Hepatocyte (in vitro differentiated cells): ENCODE measurements around the gene TMED4. TPM values are rescaled to one million over a fixed set of nuclear protein-coding genes. Genes with fewer than 3 reads are reported as not detected.

Experiments used
- DNase-seq: peaks from one replicate; pipeline ENCODE4 v3.0.0-alpha.2; 2016; ENCODE audit warnings: low spot score
- H2AFZ ChIP-seq: fragments of 200-600 bp; sonication (generic); 2 replicates; pipeline ENCODE4 v1.6.0; 2016; ENCODE audit warnings: antibody characterized with exemption, mild to moderate bottlenecking
- H3K27ac ChIP-seq: fragments of 200-600 bp; sonication (generic); 2 replicates; pipeline ENCODE4 v1.5.1; 2016; ENCODE audit warnings: mild to moderate bottlenecking
- H3K27me3 ChIP-seq: fragments of 200-600 bp; sonication (generic); 2 replicates; pipeline ENCODE4 v1.6.1; 2016
- H3K36me3 ChIP-seq: fragments of 200-600 bp; sonication (generic); replicated peaks from 2 replicates; pipeline ENCODE4 v1.5.1; 2016; ENCODE audit warnings: low read depth; ENCODE audit not compliant: insufficient read depth
- H3K4me1 ChIP-seq: fragments of 200-600 bp; sonication (generic); 2 replicates; pipeline ENCODE4 v1.5.1; 2016; ENCODE audit warnings: mild to moderate bottlenecking, moderate library complexity; ENCODE audit not compliant: insufficient read depth
- H3K4me2 ChIP-seq: fragments of 200-600 bp; sonication (generic); 2 replicates; pipeline ENCODE4 v1.6.0; 2016
- H3K4me3 ChIP-seq: fragments of 200-600 bp; sonication (generic); 2 replicates; pipeline ENCODE4 v1.5.1; 2016; ENCODE audit warnings: mild to moderate bottlenecking
- H3K79me2 ChIP-seq: fragments of 200-600 bp; sonication (generic); 2 replicates; pipeline ENCODE4 v1.6.0; 2017; ENCODE audit warnings: mild to moderate bottlenecking
- H3K9me2 ChIP-seq: fragments of 200-600 bp; sonication (generic); replicated peaks from 2 replicates; pipeline ENCODE4 v1.6.0; 2017; ENCODE audit warnings: mild to moderate bottlenecking; ENCODE audit not compliant: insufficient read depth
- H3K9me3 ChIP-seq: fragments of 200-600 bp; sonication (generic); 2 replicates; pipeline ENCODE4 v1.5.1; 2016; ENCODE audit warnings: low read depth, mild to moderate bottlenecking
- H4K20me1 ChIP-seq: fragments of 200-600 bp; sonication (generic); 2 replicates; pipeline ENCODE4 v1.6.0; 2016; ENCODE audit warnings: mild to moderate bottlenecking; ENCODE audit not compliant: insufficient read depth, poor library complexity, severe bottlenecking
- EZH2 ChIP-seq: fragments of 200-600 bp; sonication (generic); IDR thresholded peaks from 2 replicates; pipeline ENCODE4 v1.6.1; 2016; ENCODE audit warnings: antibody characterized with exemption, mild to moderate bottlenecking, borderline replicate concordance
- EZH2phosphoT487 ChIP-seq: fragments of 200-600 bp; sonication (generic); IDR thresholded peaks from one replicate; pipeline ENCODE4 v1.6.1; 2018; ENCODE audit warnings: antibody characterized with exemption, mild to moderate bottlenecking, low read depth, moderate library complexity; ENCODE audit not compliant: unreplicated experiment, severe bottlenecking
- WGBS: methylation state at CpG from one replicate; pipeline ENCODE4 v1.1.6; 2016; ENCODE audit warnings: low lambda C conversion rate; ENCODE audit errors: missing lambda C conversion rate; 5-methylcytosine and 5-hydroxymethylcytosine counted together
- polyA plus RNA-seq: library from polyadenylated mRNA; unstranded; fragments of >200 nt; fragmentation: Nextera tagmentation; extraction: Ambion mirVana; gene quantifications from 2 replicates; pipeline ENCODE4 v1.2.1, GENCODE V29; 2016
- total RNA-seq: library from RNA; depleted of rRNA; stranded (reverse); fragments of >200 nt; gene quantifications from 2 replicates; pipeline ENCODE4 v1.2.3, GENCODE V29; 2014
- TF ChIP-seq, protein P1 (sequence below): fragments of 200-600 bp; sonication (generic); IDR thresholded peaks from 2 replicates; pipeline ENCODE4 v1.5.1; 2016; ENCODE audit warnings: antibody characterized with exemption, mild to moderate bottlenecking; ENCODE audit not compliant: poor library complexity

TMED4 gene
- total and polyA plus RNA-seq, 2 experiments from 2014 or later = 94.3 to 245 TPM

DNA sequence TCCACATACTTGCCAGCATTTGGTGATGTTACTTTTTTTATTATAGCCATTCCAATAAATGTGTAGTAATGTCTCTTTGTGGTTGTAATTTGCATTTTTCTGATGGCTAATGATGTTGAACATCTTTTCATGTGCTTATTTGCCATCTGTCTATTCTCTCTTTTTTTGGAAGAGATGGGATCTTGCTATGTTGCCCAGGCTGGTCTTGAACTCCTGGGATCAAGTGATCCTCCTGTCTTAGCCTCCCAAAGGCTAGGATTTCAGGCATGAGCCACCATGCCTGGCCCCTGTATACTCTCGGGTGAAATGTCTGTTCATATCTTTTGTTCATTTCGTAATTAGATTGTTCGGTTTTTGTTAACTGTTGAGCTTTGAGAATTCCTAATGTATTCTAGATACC is 27.8 kb upstream of the TMED4 start:
- WGBS = 89% methylated on average over 3 of the region's 3 CpGs
- no peak overlapping the region for H3K4me2 ChIP-seq
- no peaks in the 10 kb centered on the region for H3K9me3 ChIP-seq
- no peak overlapping the region for H3K27ac ChIP-seq
- H3K27me3 ChIP-seq = no peaks in the 10 kb centered on the region
- H3K4me3 ChIP-seq = no peak overlapping the region
- no peak overlapping the region for H2AFZ ChIP-seq
- no peaks in the 10 kb centered on the region for H3K36me3 ChIP-seq
- DNase-seq = no peak
- no peaks in the 10 kb centered on the region for H3K9me2 ChIP-seq
- peaks cover 16% of the 10 kb centered on the region for H4K20me1 ChIP-seq
- TF ChIP-seq, protein P1, sequence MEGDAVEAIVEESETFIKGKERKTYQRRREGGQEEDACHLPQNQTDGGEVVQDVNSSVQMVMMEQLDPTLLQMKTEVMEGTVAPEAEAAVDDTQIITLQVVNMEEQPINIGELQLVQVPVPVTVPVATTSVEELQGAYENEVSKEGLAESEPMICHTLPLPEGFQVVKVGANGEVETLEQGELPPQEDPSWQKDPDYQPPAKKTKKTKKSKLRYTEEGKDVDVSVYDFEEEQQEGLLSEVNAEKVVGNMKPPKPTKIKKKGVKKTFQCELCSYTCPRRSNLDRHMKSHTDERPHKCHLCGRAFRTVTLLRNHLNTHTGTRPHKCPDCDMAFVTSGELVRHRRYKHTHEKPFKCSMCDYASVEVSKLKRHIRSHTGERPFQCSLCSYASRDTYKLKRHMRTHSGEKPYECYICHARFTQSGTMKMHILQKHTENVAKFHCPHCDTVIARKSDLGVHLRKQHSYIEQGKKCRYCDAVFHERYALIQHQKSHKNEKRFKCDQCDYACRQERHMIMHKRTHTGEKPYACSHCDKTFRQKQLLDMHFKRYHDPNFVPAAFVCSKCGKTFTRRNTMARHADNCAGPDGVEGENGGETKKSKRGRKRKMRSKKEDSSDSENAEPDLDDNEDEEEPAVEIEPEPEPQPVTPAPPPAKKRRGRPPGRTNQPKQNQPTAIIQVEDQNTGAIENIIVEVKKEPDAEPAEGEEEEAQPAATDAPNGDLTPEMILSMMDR = no peak
- TF ChIP-seq EZH2 = no peak
- peaks cover 18% of the 10 kb centered on the region for H3K4me1 ChIP-seq
- peaks cover 78% of the 10 kb centered on the region for H3K79me2 ChIP-seq

DNA sequence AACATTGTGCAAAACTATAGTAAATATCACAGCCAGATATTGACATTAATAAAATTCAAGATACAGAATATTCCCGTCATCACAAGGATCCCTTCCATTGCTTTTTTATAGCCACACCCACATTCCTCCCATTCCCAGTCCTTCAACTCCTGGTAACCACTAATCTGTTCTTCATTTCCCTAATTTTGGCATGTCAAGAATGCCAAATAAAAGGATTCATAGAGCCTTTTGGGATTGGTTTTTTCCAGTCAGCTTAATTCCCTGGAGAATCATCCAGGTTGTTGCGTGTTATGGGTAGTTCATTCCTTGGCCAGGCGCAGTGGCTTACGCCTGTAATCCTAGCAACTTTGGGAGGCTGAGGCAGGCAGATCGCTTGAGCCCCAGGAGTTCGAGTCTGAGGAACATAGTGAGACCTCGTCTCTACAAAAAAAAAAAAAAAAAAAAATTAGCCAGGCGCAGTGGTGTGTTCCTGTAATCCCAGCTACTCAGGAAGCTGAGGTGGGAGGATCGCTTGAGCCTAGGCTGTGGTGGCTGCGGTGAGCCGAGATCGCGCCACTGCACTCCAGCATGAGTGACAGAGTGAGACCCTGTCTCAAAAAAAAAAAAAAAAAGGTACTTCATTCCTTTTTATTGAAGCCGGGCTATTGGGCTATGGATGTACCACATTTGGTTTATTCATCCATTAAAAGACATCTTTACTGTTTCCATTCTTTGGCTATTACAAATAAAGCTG is 27.1 kb upstream of the TMED4 start:
- H3K4me1 ChIP-seq = peaks cover 13% of the 10 kb centered on the region
- H2AFZ ChIP-seq = no peak overlapping the region
- H3K27me3 ChIP-seq = no peaks in the 10 kb centered on the region
- no peak for DNase-seq
- H3K9me2 ChIP-seq = no peaks in the 10 kb centered on the region
- peaks cover 71% of the 10 kb centered on the region for H3K79me2 ChIP-seq
- 80% methylated on average over 14 of the region's 14 CpGs for WGBS
- no peaks in the 10 kb centered on the region for H3K36me3 ChIP-seq
- H3K4me3 ChIP-seq = no peak overlapping the region
- TF ChIP-seq, protein P1 = no peak
- TF ChIP-seq EZH2phosphoT487 (no peak), EZH2 (no peak)
- no peak overlapping the region for H3K27ac ChIP-seq
- H3K4me2 ChIP-seq = no peak overlapping the region
- H4K20me1 ChIP-seq = peaks cover 16% of the 10 kb centered on the region
- H3K9me3 ChIP-seq = no peaks in the 10 kb centered on the region

DNA sequence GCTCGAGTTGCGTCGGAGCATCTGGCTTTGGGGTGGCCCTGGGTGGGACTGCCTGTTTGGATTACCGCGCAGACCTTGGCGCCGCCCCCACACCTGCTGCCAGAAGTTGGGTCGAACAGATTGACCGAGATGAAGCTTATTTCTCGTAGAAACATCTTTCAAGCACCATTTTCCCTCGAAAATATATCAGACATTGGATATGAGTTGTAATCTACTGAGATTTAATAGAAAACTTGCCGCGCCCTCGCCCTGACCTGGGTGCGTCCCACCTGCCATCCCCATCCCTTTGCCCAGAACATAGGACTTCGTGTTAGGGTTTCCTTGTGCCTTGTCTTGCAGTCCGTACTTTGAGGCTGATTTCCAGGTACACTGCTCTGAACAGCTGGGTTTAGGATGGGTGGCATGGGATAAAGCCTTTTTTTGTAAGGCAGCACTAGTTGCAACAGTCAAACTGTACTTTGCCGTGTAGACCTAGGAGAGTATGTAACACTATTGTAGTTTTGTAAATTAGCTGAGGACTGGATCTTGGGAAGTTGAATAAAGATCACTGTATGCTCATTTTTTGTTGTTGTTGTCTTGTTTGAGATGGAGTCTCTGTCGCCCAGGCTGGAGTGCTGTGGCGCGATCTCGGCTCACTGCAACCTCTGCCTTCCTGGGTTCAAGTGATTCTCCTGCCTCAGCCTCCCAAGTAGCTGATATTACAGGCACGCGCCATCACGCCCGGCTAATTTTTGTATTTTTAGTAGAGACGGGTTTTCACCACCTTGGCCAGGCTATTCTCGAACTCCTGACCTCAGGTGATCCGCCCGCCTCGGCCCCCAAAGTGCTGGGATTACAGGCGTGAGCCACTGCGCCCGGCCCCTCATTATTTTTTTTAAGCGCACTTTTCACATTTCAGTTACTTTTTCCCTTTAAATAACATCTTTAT is 25.4 kb upstream of the TMED4 start:
- H3K79me2 ChIP-seq = peaks cover 54% of the 10 kb centered on the region
- H3K27ac ChIP-seq = peak overlapping the region; percentile 93
- H3K9me3 ChIP-seq = no peaks in the 10 kb centered on the region
- peaks cover 13% of the 10 kb centered on the region for H3K4me1 ChIP-seq
- peak overlapping the region; percentile 88 for H3K4me2 ChIP-seq
- H3K36me3 ChIP-seq = no peaks in the 10 kb centered on the region
- WGBS = 50% methylated on average over 34 of the region's 35 CpGs
- no peaks in the 10 kb centered on the region for H3K27me3 ChIP-seq
- peak overlapping the region; percentile 78 for H2AFZ ChIP-seq
- no peaks in the 10 kb centered on the region for H3K9me2 ChIP-seq
- no peak for DNase-seq
- peak overlapping the region; percentile 71 for H3K4me3 ChIP-seq
- H4K20me1 ChIP-seq = peaks cover 10% of the 10 kb centered on the region
- no peak for TF ChIP-seq EZH2phosphoT487
- no peak for TF ChIP-seq EZH2
- TF ChIP-seq, protein P1 = no peak
